ENCODE data around the gene ANP32B. TPM values are rescaled to one million over a fixed set of nuclear protein-coding genes. Genes with fewer than 3 reads are reported as not detected.
A peak's percentile ranks its signal among the peaks of the same experiment; 100 is the strongest.
"Not testable (repeated sequence)": the region's sequence is repeated elsewhere in the genome, so short reads cannot be mapped to it uniquely, and the experiment has no call there.

Gene ANP32B
- polyA plus RNA-seq, 1 of the 3 experiments (the other 2 are of a cell fraction), result 28.4 TPM

DNA sequence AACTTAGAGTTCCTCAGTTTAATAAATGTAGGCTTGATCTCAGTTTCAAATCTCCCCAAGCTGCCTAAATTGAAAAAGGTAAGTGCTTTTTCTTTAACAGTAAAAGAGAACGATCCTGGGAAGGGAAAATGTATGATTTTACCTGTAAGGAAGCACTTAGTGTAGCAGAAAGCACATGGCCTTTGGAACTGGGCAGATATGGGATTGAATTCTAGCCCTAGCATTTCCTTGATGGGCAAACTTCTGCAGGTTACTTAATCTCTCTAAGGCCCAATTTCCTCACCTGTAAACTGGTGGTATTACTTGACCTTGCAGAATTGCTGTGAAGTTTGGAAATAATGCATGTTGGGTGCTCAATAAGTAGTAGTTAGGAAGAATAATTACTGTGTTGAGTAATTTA is 11.6 kb downstream of the ANP32B start:
- no peak overlapping the region for H3K9ac ChIP-seq
- no peak for DNase-seq
- H3K4me3 ChIP-seq (ENCODE audit: low read depth in 2 of 2, low read length in 1 of 2), result no peak overlapping the region
- H3K27ac ChIP-seq (ENCODE audit: low read depth in 2 of 2, low read length in 1 of 2), result no peak overlapping the region
- 88% methylated on average over 1 of the region's 1 CpG for WGBS (ENCODE audit: low lambda C conversion rate)
- no peaks in the 10 kb centered on the region for H3K9me2 ChIP-seq
- H2AFZ ChIP-seq (ENCODE audit: low read depth), result no peak overlapping the region
- peaks cover 2 to 9% of the 10 kb centered on the region in 2 experiments; a peak in 1 of 4 replicates for H3K4me1 ChIP-seq (ENCODE audit: control insufficient read depth in 1 of 2, insufficient read depth in 2 of 2, low read depth in 1 of 2, low read length in 1 of 2)
- no peak overlapping the region for H3K4me2 ChIP-seq
- peaks cover 12% of the 10 kb centered on the region for H3F3A ChIP-seq (replicated peaks; ENCODE audit: insufficient read depth)
- ChIA-PET CTCF (interaction anchor here (0.8 kb wide), 1 partner anchor 12 kb away, joined by 3 read pairs; no protein-coding TSS in a partner anchor), POLR2A (no interaction called here)
- no peak for TF ChIP-seq EZH2phosphoT487 (IDR thresholded peaks at IDR 0.05; ENCODE audit: borderline replicate concordance, low read depth)
- TF ChIP-seq, protein P1, sequence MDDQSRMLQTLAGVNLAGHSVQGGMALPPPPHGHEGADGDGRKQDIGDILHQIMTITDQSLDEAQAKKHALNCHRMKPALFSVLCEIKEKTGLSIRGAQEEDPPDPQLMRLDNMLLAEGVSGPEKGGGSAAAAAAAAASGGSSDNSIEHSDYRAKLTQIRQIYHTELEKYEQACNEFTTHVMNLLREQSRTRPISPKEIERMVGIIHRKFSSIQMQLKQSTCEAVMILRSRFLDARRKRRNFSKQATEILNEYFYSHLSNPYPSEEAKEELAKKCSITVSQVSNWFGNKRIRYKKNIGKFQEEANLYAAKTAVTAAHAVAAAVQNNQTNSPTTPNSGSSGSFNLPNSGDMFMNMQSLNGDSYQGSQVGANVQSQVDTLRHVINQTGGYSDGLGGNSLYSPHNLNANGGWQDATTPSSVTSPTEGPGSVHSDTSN (IDR thresholded peaks at IDR 0.05), result no peak
- H3K79me2 ChIP-seq (ENCODE audit: insufficient read depth), result peaks cover 97% of the 10 kb centered on the region
- H3K27me3 ChIP-seq (ENCODE audit: insufficient read depth), result no peaks in the 10 kb centered on the region
- no peaks in the 10 kb centered on the region for H3K9me3 ChIP-seq
- H3K36me3 ChIP-seq (replicated peaks in 1 of 2; ENCODE audit: control insufficient read depth in 1 of 2, insufficient read depth in 2 of 2, low read length in 1 of 2), result peaks cover 30 to 32% of the 10 kb centered on the region in 2 experiments
- peaks cover 80% of the 10 kb centered on the region for H4K20me1 ChIP-seq (ENCODE audit: insufficient read depth)

DNA sequence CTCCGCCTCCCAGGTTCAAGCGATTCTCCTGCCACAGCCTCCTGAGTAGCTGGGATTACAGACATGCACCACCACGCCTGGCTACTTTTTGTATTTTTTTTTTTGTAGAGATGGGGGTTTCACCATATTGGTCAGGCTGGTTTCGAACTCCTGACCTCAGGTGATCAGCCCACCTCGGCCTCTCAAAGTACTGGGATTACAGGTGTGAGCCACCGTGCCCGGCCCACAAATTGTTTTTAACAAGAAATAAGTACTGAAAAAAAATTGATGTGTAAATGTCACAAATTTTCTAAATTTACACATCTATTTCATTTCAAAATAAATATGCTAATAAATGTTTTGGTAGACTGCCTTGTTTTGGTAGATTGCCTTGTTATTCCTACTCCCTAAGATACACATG is 13.5 kb downstream of the ANP32B start:
- H3K27me3 ChIP-seq (ENCODE audit: insufficient read depth); H3K4me1 ChIP-seq (ENCODE audit: control insufficient read depth in 1 of 2, insufficient read depth in 2 of 2, low read depth in 1 of 2, low read length in 1 of 2); H3K9ac ChIP-seq; H3K9me3 ChIP-seq; H3K4me3 ChIP-seq (ENCODE audit: low read depth in 2 of 2, low read length in 1 of 2); H3K9me2 ChIP-seq; H3K27ac ChIP-seq (ENCODE audit: low read depth in 2 of 2, low read length in 1 of 2); H2AFZ ChIP-seq (ENCODE audit: low read depth); DNase-seq; H3K4me2 ChIP-seq: not testable (repeated sequence)
- WGBS (ENCODE audit: low lambda C conversion rate), result 97% methylated on average over 7 of the region's 7 CpGs
- Histone ChIP-seq H3K36me3 (replicated peaks in 1 of 2; ENCODE audit: control insufficient read depth in 1 of 2, insufficient read depth in 2 of 2, low read length in 1 of 2) (peaks cover 40 to 42% of the 10 kb centered on the region in 2 experiments), H3F3A (replicated peaks; ENCODE audit: insufficient read depth) (peaks cover 15% of the 10 kb centered on the region), H3K79me2 (ENCODE audit: insufficient read depth) (peaks cover 97% of the 10 kb centered on the region), H4K20me1 (ENCODE audit: insufficient read depth) (peaks cover 60% of the 10 kb centered on the region)
- ChIA-PET CTCF (interaction anchor here (0.8 to 2.3 kb wide), 8 partner anchors 9 to 800 kb away, joined by 3 to 13 read pairs (median 4); partner anchors contain the start of genes ANKS6, ANP32B and TRMO), POLR2A (interaction anchor here (0.5 to 1.0 kb wide), 2 partner anchors 9 to 24 kb away, joined by 3 read pairs; no protein-coding TSS in a partner anchor)

DNA sequence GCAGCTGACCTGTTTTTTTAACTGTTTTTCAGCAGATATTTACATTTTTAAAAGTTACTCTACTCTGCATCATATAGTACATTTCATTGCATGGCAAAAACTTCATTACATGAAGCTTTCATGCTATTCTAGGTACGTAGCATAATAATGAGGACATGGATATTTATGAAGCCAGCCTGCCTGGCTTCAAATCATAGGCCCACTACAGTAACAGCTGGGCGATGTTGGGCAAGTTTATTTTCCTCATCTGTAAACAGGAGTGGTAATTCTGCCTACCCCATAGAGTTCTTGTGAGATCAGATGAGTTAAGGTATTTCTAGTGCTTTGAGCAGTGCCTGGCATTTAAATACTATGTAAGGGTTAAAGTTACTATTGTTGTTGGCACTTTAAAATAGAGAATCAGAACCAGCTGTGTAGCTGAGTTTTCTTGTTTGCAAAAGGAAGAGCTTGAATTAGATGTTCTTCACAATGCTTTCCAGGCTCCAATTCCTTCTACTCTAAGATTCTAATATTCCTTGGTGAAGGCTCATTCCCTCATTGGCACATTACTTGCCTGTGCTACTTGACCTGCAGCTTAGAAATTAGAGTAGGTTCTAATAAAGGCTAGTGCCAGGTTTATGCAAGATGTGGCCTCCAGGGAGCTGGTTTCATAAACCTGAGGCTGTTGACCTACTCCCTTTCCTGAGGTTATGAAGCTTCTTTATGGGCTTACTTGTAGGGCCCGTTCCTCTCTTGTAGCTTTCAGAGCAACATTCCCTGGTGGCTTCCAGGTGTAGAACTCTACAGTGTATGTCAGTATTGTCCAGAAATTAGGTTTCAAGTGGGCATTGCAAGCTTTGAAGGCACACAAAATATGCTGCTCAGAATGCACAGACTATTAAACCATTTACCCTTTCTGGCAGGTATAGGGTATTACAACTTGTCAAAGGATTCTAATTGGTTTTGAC is 14.5 kb downstream of the ANP32B start:
- Histone ChIP-seq H3K4me2 (peak overlapping the region; percentile 18; the same call in 1 of the 2 replicates), H4K20me1 (ENCODE audit: insufficient read depth) (peaks cover 54% of the 10 kb centered on the region), H3K27ac (ENCODE audit: low read depth in 2 of 2, low read length in 1 of 2) (peak overlapping the region in 1 of 2 experiments; percentile 9; a peak in 2 of 4 replicates), H3K36me3 (replicated peaks in 1 of 2; ENCODE audit: control insufficient read depth in 1 of 2, insufficient read depth in 2 of 2, low read length in 1 of 2) (peaks cover 48 to 51% of the 10 kb centered on the region in 2 experiments), H3K79me2 (ENCODE audit: insufficient read depth) (peaks cover 97% of the 10 kb centered on the region), H3K4me3 (ENCODE audit: low read depth in 2 of 2, low read length in 1 of 2) (no peak overlapping the region), H3K9me3 (no peaks in the 10 kb centered on the region), H2AFZ (ENCODE audit: low read depth) (no peak overlapping the region), H3F3A (replicated peaks; ENCODE audit: insufficient read depth) (peaks cover 12% of the 10 kb centered on the region), H3K27me3 (ENCODE audit: insufficient read depth) (no peaks in the 10 kb centered on the region), H3K9ac (no peak overlapping the region), H3K4me1 (ENCODE audit: control insufficient read depth in 1 of 2, insufficient read depth in 2 of 2, low read depth in 1 of 2, low read length in 1 of 2) (no peaks in the 10 kb centered on the region), H3K9me2 (no peaks in the 10 kb centered on the region)
- TF ChIP-seq, protein P2, sequence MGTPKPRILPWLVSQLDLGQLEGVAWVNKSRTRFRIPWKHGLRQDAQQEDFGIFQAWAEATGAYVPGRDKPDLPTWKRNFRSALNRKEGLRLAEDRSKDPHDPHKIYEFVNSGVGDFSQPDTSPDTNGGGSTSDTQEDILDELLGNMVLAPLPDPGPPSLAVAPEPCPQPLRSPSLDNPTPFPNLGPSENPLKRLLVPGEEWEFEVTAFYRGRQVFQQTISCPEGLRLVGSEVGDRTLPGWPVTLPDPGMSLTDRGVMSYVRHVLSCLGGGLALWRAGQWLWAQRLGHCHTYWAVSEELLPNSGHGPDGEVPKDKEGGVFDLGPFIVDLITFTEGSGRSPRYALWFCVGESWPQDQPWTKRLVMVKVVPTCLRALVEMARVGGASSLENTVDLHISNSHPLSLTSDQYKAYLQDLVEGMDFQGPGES (IDR thresholded peaks at IDR 0.05; ENCODE audit: low read depth, low read length), result no peak
- DNase-seq, result no peak
- WGBS (ENCODE audit: low lambda C conversion rate), result 96% methylated on average over 3 of the region's 3 CpGs
- ChIA-PET CTCF (interaction anchor here (0.8 to 2.3 kb wide), 5 partner anchors 10 to 799 kb away, joined by 3 to 13 read pairs (median 6); partner anchors contain the start of genes ANKS6, ANP32B and TRMO), POLR2A (interaction anchor here (1.0 kb wide), 1 partner anchor 10 kb away, joined by 3 read pairs; no protein-coding TSS in a partner anchor)

Measured in SK-N-SH (cell line).